Kidney (tissue), 14 donors: ENCODE results near the gene RAB11FIP3. TPM values are rescaled to one million over a fixed set of nuclear protein-coding genes. Genes with fewer than 3 reads are reported as not detected.

Experiments used
- DNase-seq, 5 donors: peaks; one replicate each; pipeline ENCODE4 v3.0.0-alpha.2; 2013 to 2020
- FAIRE-seq: peaks from 2 replicates; lab custom pipeline; 2012; peaks lifted over from hg19 to GRCh38; lab: Jason Lieb, UNC
- H3K27ac ChIP-seq, 2 donors: one replicate each; pipeline ENCODE4 v1.7.0; 2013; ENCODE audit warnings: low read depth in 2 of 2, low read length in 2 of 2, inconsistent platforms in 1 of 2
- H3K27me3 ChIP-seq: one replicate; pipeline ENCODE4 v1.7.1; 2013; ENCODE audit warnings: low read length, inconsistent platforms; ENCODE audit not compliant: control insufficient read depth, insufficient read depth
- H3K36me3 ChIP-seq, 3 donors: one replicate each; pipeline versions ENCODE4 v1.7.0 to v1.7.1; 2013; ENCODE audit warnings: low read length in 3 of 3, control low read depth in 1 of 3, inconsistent platforms in 1 of 3; ENCODE audit not compliant: insufficient read depth in 3 of 3, control insufficient read depth in 2 of 3
- H3K4me1 ChIP-seq, 3 donors: one replicate each; pipeline versions ENCODE4 v1.7.0 to v1.7.1; 2013; ENCODE audit warnings: low read length in 3 of 3, inconsistent platforms in 1 of 3, low read depth in 1 of 3; ENCODE audit not compliant: control insufficient read depth in 2 of 3, insufficient read depth in 2 of 3
- H3K4me3 ChIP-seq, 3 donors: one replicate each; pipeline versions ENCODE4 v1.7.0 to v1.8.1; 2013; ENCODE audit warnings: low read length in 3 of 3, control low read depth in 1 of 3, inconsistent platforms in 1 of 3
- H3K9ac ChIP-seq, 3 donors: one replicate each; pipeline versions ENCODE4 v1.7.0 to v1.7.1; 2013; ENCODE audit warnings: low read length in 3 of 3, control low read depth in 1 of 3, inconsistent platforms in 1 of 3
- H3K9me3 ChIP-seq, 3 donors: one replicate each; pipeline versions ENCODE4 v1.7.0 to v1.7.1; 2013; ENCODE audit warnings: low read length in 3 of 3, control low read depth in 1 of 3, inconsistent platforms in 1 of 3; ENCODE audit not compliant: control insufficient read depth in 2 of 3, insufficient read depth in 1 of 3
- CTCF ChIP-seq: IDR thresholded peaks from 3 replicates; pipeline ENCODE4 v1.5.1; 2012; ENCODE audit warnings: mild to moderate bottlenecking, moderate library complexity, borderline replicate concordance; ENCODE audit not compliant: insufficient read depth; ENCODE audit errors: extremely low read depth
- intact Hi-C: fragments of 100-400 bp; cut with DNase I; formaldehyde crosslinking; loops from one replicate; pipeline ENCODE4 v1.11.1; 2022
- polyA plus RNA-seq: library from polyadenylated mRNA; stranded (reverse); fragments of 350-450 nt; fragmentation: Illumina TruSeq; extraction: RNeasy Lipid Tissue Mini Kit (QIAGEN cat#74804); gene quantifications from one replicate; pipeline ENCODE4 v1.2.3, GENCODE V29; 2014; ENCODE audit warnings: low read depth, low replicate concordance; ENCODE audit not compliant: insufficient read depth
- total RNA-seq: library from RNA; stranded (reverse); fragmentation: NEBNext Ultra II Directional; extraction: Animal tissue kit (Norgen Biotek cat#: 25700); gene quantifications from one replicate; pipeline ENCODE4 v1.2.1, GENCODE V29; 2021
- donor health status: control.
- donor health status: control.
- donor health status: control.
- donor health status: control.
- donor health status: control.
- donor health status: DM: yes; HTN: yes; CAD: no.
- donor health status: Normal renal cell carcinoma (clear cell type).

RAB11FIP3 gene
- total and polyA plus RNA-seq, 2 donors from 2014 or later: 84.9 to 162 TPM

- Histone ChIP-seq H3K4me3 (peak overlapping the region; percentile 54 to 76 (median 59)), H3K9ac (peak overlapping the region; percentile 11 to 67 (median 22)), H3K9me3 (no peaks in the 10 kb centered on the region), H3K27ac (peak overlapping the region in 1 of 2 donors; percentile 32), H3K36me3 (no peaks in the 10 kb centered on the region), H3K27me3 (no peaks in the 10 kb centered on the region), H3K4me1 (peaks cover 0 to 20% (median 15%) of the 10 kb centered on the region in 3 donors)
- intact Hi-C loops: no loop called here
- no peak for FAIRE-seq
- TF ChIP-seq CTCF: no peak
- DNase-seq: peak in 2 of 5 donors; percentile 45 to 65
Measured at GRCh38 chr16:426115-426905, 861 bp downstream of the RAB11FIP3 start.

DNA sequence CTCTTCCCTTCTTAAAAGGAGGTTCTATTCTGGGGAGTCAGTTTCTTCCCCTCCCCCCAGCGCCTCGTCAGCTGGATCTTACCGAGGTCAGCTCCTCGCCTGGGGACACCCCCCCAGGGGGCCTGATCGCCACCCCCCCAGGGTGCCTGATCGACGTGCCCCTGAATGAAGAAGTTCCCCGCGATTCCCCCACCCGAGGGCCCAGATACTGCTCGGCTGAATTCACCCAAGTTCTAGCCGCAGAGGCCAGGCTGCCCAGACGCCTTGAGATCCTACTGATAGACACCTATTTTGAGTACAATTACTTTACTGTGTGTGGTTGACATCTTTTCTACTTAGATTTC is 1.4 kb downstream of the RAB11FIP3 start:
- peak in 1 of 5 donors; percentile 68 for DNase-seq
- intact Hi-C loops: no loop called here
- Histone ChIP-seq H3K27me3 (no peaks in the 10 kb centered on the region), H3K9ac (peak overlapping the region; percentile 11 to 67 (median 22)), H3K4me1 (peaks cover 0 to 20% (median 15%) of the 10 kb centered on the region in 3 donors), H3K4me3 (peak overlapping the region; percentile 58 to 76 (median 59)), H3K9me3 (no peaks in the 10 kb centered on the region), H3K27ac (peak overlapping the region in 1 of 2 donors; percentile 32), H3K36me3 (no peaks in the 10 kb centered on the region)
- FAIRE-seq: no peak
- no peak for TF ChIP-seq CTCF

DNA sequence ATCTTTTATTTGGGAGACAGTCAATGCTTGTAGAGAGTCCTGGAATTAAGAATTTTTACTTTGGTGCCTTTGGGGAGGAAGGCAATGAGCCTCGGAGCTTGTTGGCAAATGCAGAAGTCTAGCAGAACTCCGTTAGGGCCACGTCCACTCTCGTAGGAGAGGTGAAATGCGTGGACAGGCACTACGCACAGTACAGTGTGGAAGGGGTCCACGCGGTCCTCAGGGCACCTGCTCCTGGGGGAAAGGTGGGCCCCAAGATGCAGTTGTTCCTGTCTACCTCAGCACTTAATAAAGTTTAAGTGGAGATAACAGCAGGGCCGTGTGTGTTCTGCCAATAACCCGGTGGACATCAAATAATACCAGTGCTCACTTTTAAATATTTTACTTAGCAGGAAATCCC is 1.8 kb downstream of the RAB11FIP3 start:
- H3K9ac ChIP-seq: peak overlapping the region in 2 of 3 donors; percentile 16 to 67
- H3K9me3 ChIP-seq: no peaks in the 10 kb centered on the region
- no peak for DNase-seq
- peak overlapping the region; percentile 58 to 76 (median 59) for H3K4me3 ChIP-seq
- TF ChIP-seq CTCF: no peak
- no peak for FAIRE-seq
- peaks cover 0 to 20% (median 15%) of the 10 kb centered on the region in 3 donors for H3K4me1 ChIP-seq
- H3K27me3 ChIP-seq: no peaks in the 10 kb centered on the region
- intact Hi-C loops: no loop called here
- H3K36me3 ChIP-seq: no peaks in the 10 kb centered on the region
- H3K27ac ChIP-seq: no peak overlapping the region
